ENCODE results near the gene RPLP1.

The RPLP1 gene

GRCh38 chr15:69463182-69463756, 10.7 kb downstream of the RPLP1 start:
- no peak for DNase-seq (ENCODE audit: low read depth in 1 of 2, low spot score in 1 of 2)
- peak overlapping the region; percentile 50 for H3K4me3 ChIP-seq (replicated peaks; ENCODE audit: insufficient read depth, low read length)
- TF ChIP-seq REST (IDR thresholded peaks at IDR 0.05; ENCODE audit: insufficient replicate concordance, low read depth) (no peak), POLR2AphosphoS5 (IDR thresholded peaks at IDR 0.05; ENCODE audit: low read depth) (no peak), SPI1 (IDR thresholded peaks at IDR 0.05; ENCODE audit: borderline replicate concordance, low read depth) (no peak), CTCF (IDR thresholded peaks at IDR 0.05; ENCODE audit: insufficient read depth, low read length) (no peak), GABPA (IDR thresholded peaks at IDR 0.05; ENCODE audit: low read depth) (no peak)

GRCh38 chr15:69465253-69465652, 12.6 kb downstream of the RPLP1 start:
- DNase-seq (ENCODE audit: low read depth in 1 of 2, low spot score in 1 of 2), result no peak
- no peak overlapping the region for H3K4me3 ChIP-seq (replicated peaks; ENCODE audit: insufficient read depth, low read length)
- H3K27me3 ChIP-seq (ENCODE audit: insufficient read depth, poor library complexity, severe bottlenecking), result no peaks in the 10 kb centered on the region
- H3K27ac ChIP-seq (replicated peaks), result no peak overlapping the region
- TF ChIP-seq GABPA (IDR thresholded peaks at IDR 0.05; ENCODE audit: low read depth) (no peak), CTCF (IDR thresholded peaks at IDR 0.05; ENCODE audit: insufficient read depth, low read length) (no peak), SPI1 (IDR thresholded peaks at IDR 0.05; ENCODE audit: borderline replicate concordance, low read depth) (no peak), POLR2AphosphoS5 (IDR thresholded peaks at IDR 0.05; ENCODE audit: low read depth) (no peak), REST (IDR thresholded peaks at IDR 0.05; ENCODE audit: insufficient replicate concordance, low read depth) (no peak)

More at GRCh38 chr15:69463182-69463756, 10.7 kb downstream of the RPLP1 start:
- no peaks in the 10 kb centered on the region for H3K27me3 ChIP-seq (ENCODE audit: insufficient read depth, poor library complexity, severe bottlenecking)
- peak overlapping the region; percentile 77 for H3K27ac ChIP-seq (replicated peaks)

GRCh38 chr15:69466733-69467132, 14.1 kb downstream of the RPLP1 start:
- Histone ChIP-seq H3K4me3 (replicated peaks; ENCODE audit: insufficient read depth, low read length) (no peak overlapping the region), H3K27ac (replicated peaks) (no peak overlapping the region), H3K27me3 (ENCODE audit: insufficient read depth, poor library complexity, severe bottlenecking) (no peaks in the 10 kb centered on the region)
- DNase-seq (ENCODE audit: low read depth in 1 of 2, low spot score in 1 of 2), result no peak
- TF ChIP-seq CTCF (IDR thresholded peaks at IDR 0.05; ENCODE audit: insufficient read depth, low read length) (no peak), GABPA (IDR thresholded peaks at IDR 0.05; ENCODE audit: low read depth) (no peak)

GRCh38 chr15:69467636-69468035, 15.0 kb downstream of the RPLP1 start:
- TF ChIP-seq CTCF (IDR thresholded peaks at IDR 0.05; ENCODE audit: insufficient read depth, low read length) (no peak), REST (IDR thresholded peaks at IDR 0.05; ENCODE audit: insufficient replicate concordance, low read depth) (no peak), SPI1 (IDR thresholded peaks at IDR 0.05; ENCODE audit: borderline replicate concordance, low read depth) (no peak)
- Histone ChIP-seq H3K4me3 (replicated peaks; ENCODE audit: insufficient read depth, low read length) (no peak overlapping the region), H3K27me3 (ENCODE audit: insufficient read depth, poor library complexity, severe bottlenecking) (no peaks in the 10 kb centered on the region), H3K27ac (replicated peaks) (peak overlapping the region; percentile 13)
- no peak for DNase-seq (ENCODE audit: low read depth in 1 of 2, low spot score in 1 of 2)
